ENCODE results near the gene SDS.

DNA sequence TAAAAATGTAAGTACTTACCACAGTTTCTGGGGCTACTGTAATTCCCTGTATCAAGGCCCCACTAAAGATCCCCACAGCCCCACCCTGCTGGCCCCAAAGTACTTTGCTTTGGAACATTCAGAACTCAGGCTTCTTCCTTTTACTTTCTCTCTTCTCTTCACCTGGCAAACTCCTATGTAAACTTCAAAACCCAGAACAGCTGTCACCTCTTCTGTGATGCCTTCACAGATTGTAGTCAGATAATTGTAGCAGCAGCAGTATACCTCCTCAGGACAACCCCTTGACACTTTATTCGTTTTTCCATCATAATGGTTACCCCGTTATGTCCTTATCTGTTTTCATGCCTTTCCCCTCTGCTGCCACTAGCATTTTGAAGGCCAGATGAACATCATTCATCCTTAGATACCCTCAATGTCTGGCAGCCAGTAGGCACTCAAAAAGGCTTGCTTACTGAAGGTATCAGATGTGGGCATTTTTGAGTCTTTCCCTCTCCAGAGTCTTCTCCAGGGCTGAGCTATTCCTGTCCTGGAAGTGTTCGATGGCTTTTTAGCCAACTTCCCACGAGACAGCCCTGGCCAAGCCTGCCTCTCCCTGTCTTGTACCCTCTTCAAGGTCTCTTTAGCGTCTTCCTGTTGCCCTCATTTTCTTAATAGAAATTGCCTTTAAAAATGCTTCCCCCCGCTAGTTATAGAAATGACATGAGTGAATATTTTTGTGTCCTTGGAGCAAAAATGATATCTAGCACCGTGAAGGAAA lies 37.9 kb downstream of the SDS start:
- TF ChIP-seq, protein P1, sequence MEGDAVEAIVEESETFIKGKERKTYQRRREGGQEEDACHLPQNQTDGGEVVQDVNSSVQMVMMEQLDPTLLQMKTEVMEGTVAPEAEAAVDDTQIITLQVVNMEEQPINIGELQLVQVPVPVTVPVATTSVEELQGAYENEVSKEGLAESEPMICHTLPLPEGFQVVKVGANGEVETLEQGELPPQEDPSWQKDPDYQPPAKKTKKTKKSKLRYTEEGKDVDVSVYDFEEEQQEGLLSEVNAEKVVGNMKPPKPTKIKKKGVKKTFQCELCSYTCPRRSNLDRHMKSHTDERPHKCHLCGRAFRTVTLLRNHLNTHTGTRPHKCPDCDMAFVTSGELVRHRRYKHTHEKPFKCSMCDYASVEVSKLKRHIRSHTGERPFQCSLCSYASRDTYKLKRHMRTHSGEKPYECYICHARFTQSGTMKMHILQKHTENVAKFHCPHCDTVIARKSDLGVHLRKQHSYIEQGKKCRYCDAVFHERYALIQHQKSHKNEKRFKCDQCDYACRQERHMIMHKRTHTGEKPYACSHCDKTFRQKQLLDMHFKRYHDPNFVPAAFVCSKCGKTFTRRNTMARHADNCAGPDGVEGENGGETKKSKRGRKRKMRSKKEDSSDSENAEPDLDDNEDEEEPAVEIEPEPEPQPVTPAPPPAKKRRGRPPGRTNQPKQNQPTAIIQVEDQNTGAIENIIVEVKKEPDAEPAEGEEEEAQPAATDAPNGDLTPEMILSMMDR (IDR thresholded peaks at IDR 0.05) = no peak
- no peak for TF ChIP-seq POLR2A (IDR thresholded peaks at IDR 0.05)

Data from adrenal gland (tissue), 5 donors.